Ascending aorta (tissue), 2 donors: ENCODE data around the gene SLC30A10. TPM values are rescaled to one million over a fixed set of nuclear protein-coding genes. Genes with fewer than 3 reads are reported as not detected.
"Not testable (repeated sequence)": the region's sequence is repeated elsewhere in the genome, so short reads cannot be mapped to it uniquely, and the experiment has no call there.

ENCODE experiments used
- DNase-seq, 2 donors: peaks; one replicate each; pipeline ENCODE4 v3.0.0-alpha.2; 2019; ENCODE audit warnings: low spot score in 2 of 2
- H3K27ac ChIP-seq, 2 donors: fragments of 200-600 bp; sonication (generic); one replicate each; pipeline ENCODE4 v1.5.1; 2016 to 2017; ENCODE audit warnings: mild to moderate bottlenecking in 1 of 2
- H3K27me3 ChIP-seq: fragments of 200-600 bp; sonication (generic); one replicate; pipeline ENCODE4 v1.5.1; 2017
- H3K36me3 ChIP-seq, 2 donors: fragments of 200-600 bp; sonication (generic); one replicate each; pipeline ENCODE4 v1.5.1; 2016
- H3K4me1 ChIP-seq, 2 donors: fragments of 200-600 bp; sonication (generic); one replicate each; pipeline ENCODE4 v1.5.1; 2016 to 2017; ENCODE audit warnings: mild to moderate bottlenecking in 1 of 2
- H3K4me3 ChIP-seq, 2 donors: fragments of 200-600 bp; sonication (generic); one replicate each; pipeline ENCODE4 v1.5.1; 2016 to 2017; ENCODE audit warnings: mild to moderate bottlenecking in 1 of 2
- H3K9me3 ChIP-seq, 2 donors: fragments of 200-600 bp; sonication (generic); one replicate each; pipeline ENCODE4 v1.5.1; 2016
- CTCF ChIP-seq, 3 experiments: fragments of 200-600 bp in 2 of 3; fragments of 450-650 bp in 1 of 3; sonication (generic) in 2 of 3; IDR thresholded peaks; one replicate each; pipeline ENCODE4 v1.5.1; 2016 to 2019; ENCODE audit warnings: antibody characterized with exemption in 3 of 3, mild to moderate bottlenecking in 1 of 3, moderate library complexity in 1 of 3
- intact Hi-C: fragments of 100-400 bp; cut with DNase I; formaldehyde crosslinking; loops from one replicate; pipeline ENCODE4 v1.15.1; 2023
- total RNA-seq: library from RNA; depleted of rRNA; stranded (reverse); fragments of >200 nt; gene quantifications from one replicate; pipeline ENCODE4 v1.1.0, GENCODE V29; 2016

SLC30A10 gene
- total RNA-seq, 1 donor from 2014 or later = not detected

GRCh38 chr1:219906924-219907771 is 21.2 kb downstream of the SLC30A10 start:
- Histone ChIP-seq H3K9me3 (no peaks in the 10 kb centered on the region), H3K4me1 (no peaks in the 10 kb centered on the region), H3K36me3 (no peaks in the 10 kb centered on the region), H3K4me3 (no peak overlapping the region), H3K27me3 (no peaks in the 10 kb centered on the region), H3K27ac (no peak overlapping the region)
- DNase-seq = no peak
- intact Hi-C loops = no loop called here
- TF ChIP-seq CTCF (IDR thresholded peaks at IDR 0.05) = no peak

- H3K4me3 ChIP-seq, H3K36me3 ChIP-seq, H3K9me3 ChIP-seq, H3K27me3 ChIP-seq, H3K4me1 ChIP-seq, H3K27ac ChIP-seq, DNase-seq, intact Hi-C loops: not testable (repeated sequence)
These were observed 21.8 kb downstream of the SLC30A10 start for GRCh38 chr1:219906565-219906923.

GRCh38 chr1:219905524-219905923 is 22.8 kb downstream of the SLC30A10 start:
- intact Hi-C loops = no loop called here
- no peak overlapping the region for H3K27ac ChIP-seq
- H3K27me3 ChIP-seq = no peaks in the 10 kb centered on the region
- H3K9me3 ChIP-seq = no peaks in the 10 kb centered on the region
- no peak for TF ChIP-seq CTCF (IDR thresholded peaks at IDR 0.05)
- no peak for DNase-seq
- no peaks in the 10 kb centered on the region for H3K36me3 ChIP-seq
- no peak overlapping the region for H3K4me3 ChIP-seq
- no peaks in the 10 kb centered on the region for H3K4me1 ChIP-seq

GRCh38 chr1:219904934-219905333 is 23.4 kb downstream of the SLC30A10 start:
- Histone ChIP-seq H3K4me3 (no peak overlapping the region), H3K27ac (no peak overlapping the region), H3K27me3 (no peaks in the 10 kb centered on the region), H3K4me1 (no peaks in the 10 kb centered on the region), H3K36me3 (no peaks in the 10 kb centered on the region), H3K9me3 (no peaks in the 10 kb centered on the region)
- no peak for TF ChIP-seq CTCF (IDR thresholded peaks at IDR 0.05)
- intact Hi-C loops = no loop called here
- DNase-seq = no peak

GRCh38 chr1:219903353-219903871 is 24.9 kb downstream of the SLC30A10 start:
- DNase-seq = no peak
- TF ChIP-seq CTCF (IDR thresholded peaks at IDR 0.05) = no peak
- H3K4me3 ChIP-seq = no peak overlapping the region
- H3K9me3 ChIP-seq = no peaks in the 10 kb centered on the region
- no peaks in the 10 kb centered on the region for H3K36me3 ChIP-seq
- intact Hi-C loops = no loop called here
- H3K4me1 ChIP-seq = no peaks in the 10 kb centered on the region
- H3K27me3 ChIP-seq = no peaks in the 10 kb centered on the region
- no peak overlapping the region for H3K27ac ChIP-seq

GRCh38 chr1:219902951-219903350 is 25.4 kb downstream of the SLC30A10 start:
- intact Hi-C loops = no loop called here
- Histone ChIP-seq H3K27me3 (no peaks in the 10 kb centered on the region), H3K4me3 (no peak overlapping the region), H3K4me1 (no peaks in the 10 kb centered on the region), H3K9me3 (no peaks in the 10 kb centered on the region), H3K27ac (no peak overlapping the region), H3K36me3 (no peaks in the 10 kb centered on the region)
- DNase-seq = no peak
- no peak for TF ChIP-seq CTCF (IDR thresholded peaks at IDR 0.05)
